HG02938 (cell line): ENCODE measurements around the gene TBX5.

Experiments used
- ATAC-seq: cut with Tn5 transposase; IDR thresholded peaks from one replicate; pipeline ENCODE4 v1.9.1; 2021; ENCODE audit warnings: mild to moderate bottlenecking, moderate library complexity; ENCODE audit not compliant: unreplicated experiment

Gene TBX5

DNA sequence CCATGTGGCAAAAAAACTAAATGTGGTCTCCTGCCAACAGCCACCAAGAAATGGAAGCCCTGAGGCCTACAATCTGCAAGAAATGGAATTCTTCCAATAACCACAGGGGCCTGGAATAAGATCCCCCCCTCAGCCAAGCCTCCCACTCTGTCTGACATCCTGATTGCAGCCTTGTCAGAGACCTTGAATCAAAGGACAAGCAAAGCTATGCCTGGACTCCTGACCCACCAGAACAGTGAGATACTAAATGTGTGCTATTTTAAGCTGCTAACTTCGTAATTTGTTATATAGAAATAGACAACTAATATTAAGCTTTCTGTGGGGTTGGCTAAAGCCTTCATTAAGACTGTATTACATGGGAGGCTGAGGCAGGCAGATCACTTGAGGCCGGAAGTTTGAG is 77.7 kb downstream of the TBX5 start:
- ATAC-seq: no peak

DNA sequence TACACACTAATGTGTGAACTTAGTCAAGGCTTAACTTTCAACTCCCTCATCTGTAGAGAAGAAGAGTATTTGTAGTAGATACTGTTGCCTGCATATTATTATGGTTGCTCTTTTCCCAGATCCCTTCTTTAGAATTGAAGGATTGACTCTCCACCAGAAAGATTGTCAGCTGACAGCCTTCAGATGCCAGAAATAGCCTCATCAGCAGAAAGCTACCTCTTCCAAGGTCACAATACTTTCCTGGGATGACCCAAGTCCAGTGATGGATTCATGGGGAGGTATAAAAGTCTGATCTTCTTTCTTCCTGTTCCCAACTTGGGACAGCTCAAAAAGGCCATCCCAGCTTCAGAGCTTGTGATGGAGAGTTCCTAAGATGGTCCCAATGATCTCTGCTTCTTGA is 78.2 kb downstream of the TBX5 start:
- no peak for ATAC-seq

DNA sequence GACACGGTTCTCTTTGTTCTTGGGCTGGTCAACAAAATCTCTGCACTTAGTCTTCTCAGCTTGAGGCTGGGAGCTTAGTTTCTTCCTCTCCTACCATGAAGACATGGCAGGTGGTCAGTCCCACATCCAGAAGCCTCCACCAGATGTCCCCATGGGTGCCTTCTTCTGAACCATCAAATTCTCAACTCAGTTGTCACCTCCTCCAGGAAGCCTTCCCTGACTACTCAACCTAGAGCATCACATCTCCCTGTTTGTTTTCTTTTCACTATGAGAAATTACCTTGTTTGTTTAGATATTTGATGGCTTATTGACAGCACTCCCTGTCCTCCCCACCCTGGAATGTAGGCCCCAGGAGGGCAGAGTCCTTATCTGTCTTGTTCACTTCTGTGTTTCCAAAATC is 84.4 kb downstream of the TBX5 start:
- ATAC-seq: no peak

DNA sequence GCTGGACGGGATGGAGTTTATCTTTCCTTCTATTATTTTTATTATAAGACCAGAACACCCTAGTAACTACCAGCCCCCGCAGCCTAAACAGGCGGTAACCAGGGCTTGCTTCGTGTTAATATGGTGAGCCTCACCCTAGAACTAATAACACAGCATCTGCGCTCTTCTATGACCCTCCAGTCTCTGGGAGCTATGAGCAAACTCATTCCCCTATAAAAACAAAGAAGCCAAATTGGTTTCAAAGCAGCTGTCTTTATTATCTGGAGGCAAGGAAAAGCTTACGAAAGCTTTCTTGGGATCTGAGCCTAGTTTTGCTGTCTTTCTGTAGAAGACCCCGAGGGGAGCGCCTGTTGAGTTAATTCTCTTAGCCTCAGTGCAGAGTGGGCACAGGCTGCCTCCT is 85.0 kb downstream of the TBX5 start:
- no peak for ATAC-seq

DNA sequence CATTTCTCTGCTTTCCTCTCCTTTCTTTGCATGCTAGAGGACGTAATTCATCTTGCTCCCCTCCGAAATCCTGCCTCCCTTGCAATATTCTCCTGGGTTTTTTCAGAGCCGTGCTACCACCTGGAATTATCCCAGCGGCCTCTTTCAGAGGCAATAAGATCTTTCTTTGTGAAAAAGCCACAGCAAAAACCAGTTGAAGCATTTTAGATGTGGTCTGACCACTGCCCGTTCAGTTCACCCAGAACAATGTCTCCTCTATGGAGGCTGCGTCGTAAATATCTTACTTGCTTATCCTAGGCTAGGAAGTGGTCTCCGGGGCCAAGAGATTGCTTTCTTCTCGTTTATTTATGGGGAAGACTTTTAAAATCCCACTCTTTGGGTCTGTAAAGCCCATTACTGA is 85.8 kb downstream of the TBX5 start:
- no peak for ATAC-seq

DNA sequence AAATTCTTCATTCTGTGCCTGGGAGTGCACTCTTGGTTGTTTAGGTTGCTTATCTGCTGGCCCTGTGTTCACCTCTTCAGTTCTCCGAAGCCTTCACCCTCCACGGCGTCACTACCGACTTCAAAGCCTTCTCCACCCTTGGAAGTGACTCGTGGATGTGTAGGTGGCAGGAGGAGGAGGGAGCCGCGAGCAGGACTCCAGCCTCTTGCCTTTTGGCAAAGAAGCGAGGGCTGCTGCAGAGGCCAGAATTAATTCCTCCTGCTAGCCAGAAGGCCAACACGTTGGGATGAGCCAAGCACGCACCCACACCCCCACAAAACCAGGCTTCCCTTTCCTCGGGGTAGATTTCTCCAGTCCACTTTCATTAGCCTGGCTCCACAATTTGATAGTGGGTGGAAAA is 86.5 kb downstream of the TBX5 start:
- ATAC-seq: no peak

DNA sequence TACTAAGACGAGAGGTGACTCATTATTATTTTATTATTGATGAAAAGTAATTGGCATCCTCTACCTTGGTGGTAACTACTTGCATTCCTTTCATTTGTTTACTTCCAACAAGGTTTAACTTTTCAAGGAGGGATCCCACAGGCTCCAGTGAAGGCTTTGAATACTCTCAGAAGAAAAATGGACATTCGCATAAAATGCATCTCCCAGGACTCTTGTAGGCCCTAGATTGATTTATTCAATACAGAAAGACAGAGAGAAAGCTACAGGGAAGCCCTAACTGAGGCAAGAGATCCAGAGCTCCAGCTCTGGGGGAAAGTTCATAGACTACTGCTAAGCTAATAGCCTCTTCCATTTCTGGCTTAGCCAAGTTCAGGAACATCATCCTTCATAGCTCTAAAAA is 87.0 kb downstream of the TBX5 start:
- ATAC-seq: no peak

DNA sequence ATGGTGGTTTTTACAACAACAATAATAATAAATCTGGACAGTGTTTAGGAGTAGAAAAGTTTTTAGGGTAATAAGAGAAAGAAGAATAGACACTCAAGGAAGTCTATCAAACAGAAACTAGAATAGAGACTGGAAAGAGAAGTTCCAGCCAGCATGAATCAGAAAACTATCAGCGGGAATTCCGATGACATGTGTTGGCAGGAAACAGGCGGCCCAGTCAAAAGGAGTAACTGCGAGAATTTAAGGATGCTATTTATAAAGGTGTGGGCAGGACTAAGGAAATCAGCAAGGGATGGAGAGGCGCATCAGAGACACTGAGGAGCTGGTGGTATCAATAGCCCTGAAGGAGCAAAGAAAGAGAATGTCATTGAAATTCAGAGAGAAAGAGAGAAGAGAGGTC is 89.9 kb downstream of the TBX5 start:
- no peak for ATAC-seq

DNA sequence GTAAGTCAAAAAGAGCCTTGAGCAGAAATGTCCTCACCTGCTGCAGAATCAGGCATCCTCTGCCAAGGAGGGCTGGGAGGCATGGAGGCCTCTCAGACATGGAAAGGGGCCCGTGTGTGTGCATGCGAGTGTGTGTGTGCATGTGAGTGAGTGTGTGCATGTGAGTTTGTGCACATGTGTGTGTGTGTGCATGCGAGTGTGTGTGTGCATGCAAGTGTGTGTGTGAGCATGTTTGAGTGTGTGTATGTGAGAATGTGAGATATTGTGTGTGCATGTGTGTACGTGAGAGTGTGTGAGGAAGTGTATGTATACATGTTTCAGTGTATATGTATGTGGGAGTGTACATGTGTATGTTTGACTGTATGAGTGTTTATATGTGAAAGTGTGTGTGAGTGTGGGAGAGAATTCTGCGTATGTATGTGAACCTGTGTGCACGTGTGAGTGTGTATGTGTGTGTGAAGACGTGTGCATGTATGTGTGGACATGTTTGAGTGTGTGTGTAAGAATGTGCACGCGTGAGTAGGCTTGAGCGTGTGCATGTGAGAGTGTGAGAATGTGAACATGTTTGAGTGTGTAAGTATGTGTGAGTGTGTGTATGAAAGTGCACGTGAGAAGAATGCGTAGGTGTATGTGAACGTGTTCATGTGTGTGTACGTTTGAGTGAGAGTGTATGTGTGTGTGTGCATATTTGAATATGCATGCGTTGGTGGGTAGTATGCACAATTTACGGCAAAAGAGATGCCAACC is 90.8 kb downstream of the TBX5 start:
- ATAC-seq: no peak

DNA sequence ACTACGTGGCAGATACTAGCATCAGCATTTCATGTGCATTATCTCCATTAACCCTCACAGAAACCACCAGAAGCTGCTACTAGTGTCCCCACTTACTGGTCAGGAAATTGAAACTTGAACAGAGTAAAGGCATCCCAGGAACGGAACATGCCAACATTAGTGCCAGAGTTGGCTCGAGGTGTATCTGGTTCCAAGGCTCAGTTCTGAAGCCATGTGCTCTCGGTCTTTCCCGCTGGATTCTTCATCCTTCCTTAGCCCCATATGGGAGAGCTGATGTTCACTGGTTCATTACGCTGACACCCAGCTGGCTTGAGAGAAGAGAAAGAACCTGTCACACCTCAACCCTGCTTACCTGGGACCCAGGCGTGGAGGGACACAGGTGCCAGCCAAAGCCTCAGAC is 91.5 kb downstream of the TBX5 start:
- ATAC-seq: no peak

DNA sequence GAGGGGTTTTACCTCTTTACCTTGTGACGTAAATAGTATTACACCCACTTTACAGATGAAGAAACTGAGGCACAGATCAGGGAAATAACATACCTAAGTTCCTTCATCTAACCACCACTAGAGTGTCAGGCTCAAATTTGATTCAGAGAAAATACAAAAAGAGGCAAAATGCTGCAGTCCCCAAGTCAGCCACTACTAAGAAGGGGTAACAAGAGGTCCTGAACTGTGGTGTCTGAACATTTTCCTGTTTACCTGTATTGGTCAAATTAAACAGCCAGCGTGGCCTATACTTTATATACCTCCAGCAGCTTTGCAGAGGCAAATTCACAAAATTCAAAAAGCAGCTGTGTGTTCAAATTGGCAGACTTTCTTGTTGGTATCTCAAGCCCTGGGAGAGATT is 92.0 kb downstream of the TBX5 start:
- ATAC-seq: no peak

DNA sequence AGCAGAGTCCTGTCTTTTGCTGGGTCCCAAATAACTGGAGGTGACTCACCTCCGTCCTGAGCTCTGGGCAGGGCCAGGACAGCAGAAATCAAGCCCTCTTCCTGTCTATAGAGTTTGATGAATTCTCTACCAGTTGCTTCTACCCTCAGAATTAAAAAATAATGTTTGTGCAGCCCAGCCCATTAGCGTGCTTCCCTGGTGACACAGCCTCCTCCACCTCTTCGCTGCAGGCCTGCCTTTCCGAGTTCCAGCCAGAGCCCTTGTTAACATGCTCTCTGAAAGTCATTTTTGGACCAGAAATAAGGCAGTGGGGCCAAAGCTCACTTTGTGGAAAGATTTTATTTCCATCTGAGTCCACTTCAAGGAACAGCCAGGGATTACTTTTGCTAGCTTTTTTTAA is 94.0 kb downstream of the TBX5 start:
- no peak for ATAC-seq

DNA sequence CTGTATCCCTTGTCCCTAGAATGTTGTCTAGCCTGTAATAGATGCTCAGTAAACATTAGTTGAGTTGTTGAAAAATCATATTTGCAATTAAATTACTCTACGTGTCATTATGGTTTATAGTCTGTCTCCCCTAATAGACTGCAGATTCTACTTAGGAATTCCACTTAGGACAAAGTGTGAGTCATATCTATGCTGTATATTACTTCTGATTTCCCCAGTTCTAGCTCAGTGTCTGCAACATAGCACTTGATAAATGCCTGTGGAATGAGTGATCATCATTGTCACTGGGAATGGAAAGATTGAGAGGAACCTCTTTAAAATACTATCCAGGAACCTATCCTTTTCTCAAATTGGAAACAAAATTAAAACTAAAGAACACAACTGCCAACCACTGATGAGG is 99.3 kb downstream of the TBX5 start:
- no peak for ATAC-seq

DNA sequence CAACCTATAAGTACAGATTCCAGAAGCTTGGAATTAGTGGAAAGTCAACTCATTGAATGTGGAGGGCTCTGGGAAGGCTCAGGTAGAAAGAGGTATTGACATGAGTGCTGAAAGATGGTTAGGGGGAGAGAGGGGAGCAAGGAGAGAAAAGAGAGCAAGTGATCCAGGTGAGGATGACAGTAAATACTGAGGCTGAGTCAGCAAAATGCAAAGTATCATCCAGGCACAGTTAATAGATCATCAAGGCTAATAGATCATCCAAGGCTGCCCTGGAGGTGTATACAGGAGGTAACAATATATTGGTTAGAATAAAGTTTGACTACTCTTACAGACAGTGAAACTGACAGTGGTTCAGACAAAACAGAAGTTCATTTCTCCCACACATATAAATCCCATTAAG is 100.5 kb downstream of the TBX5 start:
- no peak for ATAC-seq
